GM18502 (cell line): ENCODE data around the gene KIF3C.
"Not testable (repeated sequence)": the region's sequence is repeated elsewhere in the genome, so short reads cannot be mapped to it uniquely, and the experiment has no call there.

Experiments
- ATAC-seq: cut with Tn5 transposase; IDR thresholded peaks from one replicate; pipeline ENCODE4 v1.9.1; 2021; ENCODE audit warnings: mild to moderate bottlenecking; ENCODE audit not compliant: unreplicated experiment, poor library complexity

Gene KIF3C

GRCh38 chr2:25982273-25982967 is at the start of gene KIF3C:
KIF3C (minus strand) TSS chr2:25982497; CDS start chr2:25981917, 580 bp downstream.
- peak; percentile 81 for ATAC-seq

DNA sequence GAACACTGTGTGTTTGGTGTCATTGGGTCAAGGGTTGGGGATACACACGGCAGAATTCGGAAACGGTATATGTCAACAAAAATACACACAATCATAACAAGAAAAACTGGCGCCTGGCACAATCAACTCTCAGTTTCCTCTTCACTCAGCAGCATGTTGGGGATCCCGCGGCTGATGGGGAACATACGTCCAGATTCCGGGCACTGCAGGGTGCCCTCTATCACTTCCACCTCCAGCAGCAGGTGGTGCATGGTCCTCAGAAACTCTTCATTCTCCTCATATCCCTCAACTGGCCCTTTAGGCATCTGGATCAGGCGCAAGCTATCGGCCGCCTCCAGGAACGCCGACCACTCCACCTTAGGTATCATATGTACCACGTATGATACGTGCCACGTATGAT is 45.8 kb upstream of the KIF3C start:
- not testable (repeated sequence) for ATAC-seq

- ATAC-seq: no peak
Measured at GRCh38 chr2:26025509-26025908, 43.2 kb upstream of the KIF3C start.

GRCh38 chr2:26024260-26024659 is 42.0 kb upstream of the KIF3C start:
- no peak for ATAC-seq

DNA sequence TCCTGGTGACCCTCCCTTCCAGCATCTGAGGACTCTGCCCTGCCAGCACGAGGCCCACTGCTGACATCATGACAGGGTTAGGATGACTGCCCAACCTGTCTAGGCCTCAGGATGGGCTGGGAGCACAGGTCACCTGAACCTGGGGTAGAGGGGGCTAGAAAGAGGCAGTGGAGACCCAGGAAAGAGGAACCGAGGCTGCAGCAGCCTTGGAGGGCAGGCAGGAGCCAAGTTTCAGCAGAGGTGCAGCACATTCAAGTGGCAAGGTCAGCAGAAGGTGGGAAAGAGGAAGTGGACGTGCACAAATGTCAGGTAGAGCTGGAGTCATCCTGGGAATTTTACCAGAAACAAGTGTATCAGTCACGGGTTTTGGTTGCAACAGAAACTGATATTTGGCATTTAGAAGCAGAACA is 37.9 kb upstream of the KIF3C start:
- no peak for ATAC-seq

GRCh38 chr2:26018184-26019055 is 36.1 kb upstream of the KIF3C start:
- ATAC-seq: no peak

GRCh38 chr2:26017464-26018183 is 35.3 kb upstream of the KIF3C start:
- no peak for ATAC-seq

DNA sequence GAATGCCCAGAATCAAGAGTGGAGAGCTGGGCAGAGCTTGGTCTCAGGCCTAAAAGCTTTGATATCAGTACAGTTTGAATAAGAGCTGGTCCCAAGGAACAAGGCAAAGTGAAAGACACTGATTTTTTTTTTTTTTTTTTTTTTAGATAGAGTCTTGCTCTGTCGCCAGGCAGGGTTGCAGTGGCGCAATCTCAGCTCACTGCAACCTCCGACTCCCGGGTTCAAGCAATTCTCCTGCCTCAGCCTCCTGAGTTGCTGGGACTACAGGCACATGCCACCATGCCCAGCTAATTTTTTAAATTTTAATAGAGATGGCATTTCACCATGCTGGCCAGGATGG is 34.4 kb upstream of the KIF3C start:
- ATAC-seq: not testable (repeated sequence)

- no peak for ATAC-seq
Measured at GRCh38 chr2:26016012-26016705, 33.9 kb upstream of the KIF3C start.

DNA sequence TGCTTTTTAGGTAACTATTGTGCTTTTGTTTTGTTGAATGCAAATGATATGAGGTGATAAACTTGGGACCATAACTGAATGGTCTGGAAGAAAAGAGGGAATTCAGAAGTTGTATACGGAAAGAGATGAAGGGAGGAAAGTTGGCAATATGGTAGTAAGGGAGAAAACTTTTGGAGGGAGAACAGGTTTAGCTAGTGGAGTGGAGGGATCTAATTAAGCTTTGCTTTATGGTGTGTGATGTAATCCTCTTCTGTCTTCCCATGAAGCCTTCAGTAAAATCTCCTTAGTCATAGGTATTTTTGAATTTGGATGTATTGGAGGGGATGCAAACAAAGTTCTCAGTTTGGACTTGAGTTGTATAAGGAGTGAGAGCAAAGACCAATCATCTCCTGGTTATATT is 31.4 kb upstream of the KIF3C start:
- no peak for ATAC-seq

GRCh38 chr2:26011990-26012856 is 29.9 kb upstream of the KIF3C start:
- ATAC-seq: no peak

GRCh38 chr2:26011609-26011989 is 29.3 kb upstream of the KIF3C start:
- ATAC-seq: no peak

DNA sequence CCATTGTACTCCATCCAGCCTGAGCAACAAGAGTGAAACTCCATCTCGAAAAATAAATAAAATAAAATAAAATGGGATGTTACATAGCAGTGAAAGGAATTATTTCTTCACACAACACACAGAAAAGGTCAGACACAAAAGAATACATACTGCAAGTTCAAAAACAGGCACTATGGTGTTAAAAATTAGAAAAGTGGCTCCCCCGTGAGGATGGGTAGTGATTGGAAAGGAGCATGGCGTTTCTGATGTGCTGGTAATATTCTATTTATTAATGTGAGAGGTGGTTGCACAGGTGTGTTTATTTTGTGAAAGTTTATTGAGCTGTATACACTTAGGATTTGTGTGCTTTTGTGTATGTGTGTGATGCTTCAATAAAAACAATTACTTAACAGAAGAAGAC is 28.6 kb upstream of the KIF3C start:
- no peak for ATAC-seq

- ATAC-seq: no peak
Measured at GRCh38 chr2:26009567-26009963, 27.3 kb upstream of the KIF3C start.

DNA sequence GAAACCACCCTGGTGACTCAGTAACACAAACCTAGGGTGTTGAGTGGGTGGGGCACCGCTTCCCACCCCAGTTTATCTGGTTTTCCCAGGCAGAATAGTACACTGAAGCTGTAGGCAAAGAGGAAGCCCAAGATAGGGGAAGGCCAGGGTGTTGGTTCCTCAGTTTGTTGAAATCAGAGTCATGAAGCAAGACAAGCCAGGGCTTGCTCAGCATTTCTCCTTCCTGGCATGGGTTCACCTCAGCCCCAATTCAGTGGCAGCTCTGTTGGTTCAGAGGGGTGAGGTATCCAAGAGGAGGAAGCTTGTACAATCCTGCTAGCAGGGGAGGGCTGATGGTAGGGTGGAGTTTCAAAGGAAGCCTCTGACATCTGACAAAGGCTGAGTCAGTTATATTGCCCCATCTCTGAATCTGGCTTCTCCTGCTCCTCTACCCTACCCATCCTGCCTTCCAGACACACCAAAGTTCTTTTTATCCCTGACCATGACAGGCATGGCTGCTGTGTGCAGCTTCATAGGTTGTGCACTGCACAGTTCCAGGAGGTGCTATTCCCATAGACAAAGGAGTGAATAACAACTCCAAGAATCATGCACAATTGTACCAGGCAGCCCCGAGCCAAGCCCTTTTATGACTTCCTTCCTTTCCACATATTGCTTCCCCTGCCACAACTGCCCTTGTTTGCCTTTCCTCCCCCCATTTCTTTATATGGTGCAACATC is 26.7 kb upstream of the KIF3C start:
- ATAC-seq: no peak

- no peak for ATAC-seq
Measured at GRCh38 chr2:26008095-26008494, 25.8 kb upstream of the KIF3C start.

- no peak for ATAC-seq
Measured at GRCh38 chr2:26002632-26003310, 20.5 kb upstream of the KIF3C start.

DNA sequence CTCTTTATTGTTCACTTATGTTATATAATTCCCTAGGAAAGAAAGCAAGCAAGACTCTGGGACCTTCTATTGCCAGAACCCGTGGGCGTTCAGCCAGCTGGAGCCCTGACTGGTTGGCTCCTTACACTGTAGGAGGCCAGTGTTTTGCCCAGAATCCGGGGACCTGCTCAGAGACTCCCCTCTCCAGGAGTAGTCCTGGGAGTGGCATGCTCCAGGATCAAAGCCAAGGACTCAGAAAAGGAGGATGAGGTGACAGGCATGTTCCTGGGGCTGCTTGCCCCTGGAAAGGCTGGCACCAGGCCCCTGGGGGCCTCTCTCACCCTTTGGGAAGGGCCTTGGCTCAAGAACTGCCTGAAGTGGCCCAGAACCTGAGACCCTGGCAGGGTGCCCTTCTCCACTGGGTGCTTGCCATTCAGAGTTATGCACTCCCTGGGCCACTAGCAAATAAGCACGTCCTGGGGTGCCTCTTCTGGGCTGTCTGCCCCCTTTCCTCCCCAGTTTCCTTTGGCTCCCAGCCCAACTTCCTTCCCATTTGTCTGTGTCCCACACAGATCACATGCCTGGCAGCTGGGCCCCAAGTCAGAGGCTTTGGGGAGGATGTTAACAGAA is 19.6 kb upstream of the KIF3C start:
- no peak for ATAC-seq
